ENCODE data around the gene THY1.
"Not testable (repeated sequence)": the region's sequence is repeated elsewhere in the genome, so short reads cannot be mapped to it uniquely, and the experiment has no call there.

THY1 gene

GRCh38 chr11:119417726-119418540 is 5.0 kb downstream of the THY1 start:
- no peak for DNase-seq

- DNase-seq = no peak
Observed at GRCh38 chr11:119416606-119417580, 6.1 kb downstream of the THY1 start.

GRCh38 chr11:119415966-119416365 is 7.0 kb downstream of the THY1 start:
- no peak for DNase-seq

- no peak for DNase-seq
Observed at GRCh38 chr11:119415517-119415916, 7.5 kb downstream of the THY1 start.

GRCh38 chr11:119414734-119415133 is 8.2 kb downstream of the THY1 start:
- no peak for DNase-seq

GRCh38 chr11:119414321-119414720 is 8.7 kb downstream of the THY1 start:
- DNase-seq = no peak

GRCh38 chr11:119412072-119412471 is 10.9 kb downstream of the THY1 start:
- DNase-seq = no peak

GRCh38 chr11:119410501-119410900 is 12.5 kb downstream of the THY1 start:
- no peak for DNase-seq

GRCh38 chr11:119409731-119410130 is 13.2 kb downstream of the THY1 start:
- no peak for DNase-seq

GRCh38 chr11:119406005-119406404 is 17.0 kb downstream of the THY1 start:
- DNase-seq = no peak

GRCh38 chr11:119405448-119405847 is 17.5 kb downstream of the THY1 start:
- not testable (repeated sequence) for DNase-seq

- no peak for DNase-seq
Observed at GRCh38 chr11:119404872-119405271, 18.1 kb downstream of the THY1 start.

- DNase-seq = no peak
Observed at GRCh38 chr11:119403021-119403420, 20.0 kb downstream of the THY1 start.

- DNase-seq = no peak
Observed at GRCh38 chr11:119402470-119402869, 20.5 kb downstream of the THY1 start.

- no peak for DNase-seq
Observed at GRCh38 chr11:119400860-119401259, 22.1 kb downstream of the THY1 start.

GRCh38 chr11:119397740-119398139 is 25.2 kb downstream of the THY1 start:
- no peak for DNase-seq

- DNase-seq = no peak
Observed at GRCh38 chr11:119396835-119397234, 26.1 kb downstream of the THY1 start.

- no peak for DNase-seq
Observed at GRCh38 chr11:119391275-119391674, 31.7 kb downstream of the THY1 start.

- DNase-seq = no peak
Observed at GRCh38 chr11:119389611-119390254, 33.2 kb downstream of the THY1 start.

GRCh38 chr11:119388103-119388502 is 34.9 kb downstream of the THY1 start:
- no peak for DNase-seq

GRCh38 chr11:119384332-119384731 is 38.6 kb downstream of the THY1 start:
- no peak for DNase-seq

GRCh38 chr11:119382513-119382912 is 40.5 kb downstream of the THY1 start:
- DNase-seq = not testable (repeated sequence)

GRCh38 chr11:119382101-119382500 is 40.9 kb downstream of the THY1 start:
- no peak for DNase-seq
